ENCODE results near the gene PIGT. TPM values are rescaled to one million over a fixed set of nuclear protein-coding genes. Genes with fewer than 3 reads are reported as not detected.

The PIGT gene
- total RNA-seq, 1 experiment from 2014 or later: 108 TPM

- CTCF ChIA-PET: interaction anchor here (0.5 to 0.8 kb wide), 4 partner anchors 18 to 212 kb away, joined by 3 to 11 read pairs (median 4); no protein-coding TSS in a partner anchor
- Histone ChIP-seq H3K4me1 (ENCODE audit: control insufficient read depth, insufficient read depth, low read length) (no peaks in the 10 kb centered on the region), H3K9me3 (ENCODE audit: control insufficient read depth, insufficient read depth, low read depth, low read length) (no peaks in the 10 kb centered on the region), H3K27ac (ENCODE audit: low read length) (no peak overlapping the region), H3K27me3 (ENCODE audit: control insufficient read depth, insufficient read depth, low read length) (peaks cover 9% of the 10 kb centered on the region; the same call in 1 of the 2 replicates), H3K36me3 (ENCODE audit: control insufficient read depth, insufficient read depth, low read length) (no peaks in the 10 kb centered on the region), H3K4me3 (ENCODE audit: low read depth in 2 of 2, low read length in 2 of 2) (no peak overlapping the region)
- no TSS peak for BruUV-seq (replicated peaks)
- in situ Hi-C loops (cut with HindIII; ENCODE audit: low pct_unique_long_range_greater_than_20kb, low sequenced_read_pairs) (no loop called here), intact Hi-C loops (cut with micrococcal nuclease; ENCODE audit: unreplicated experiment) (no loop called here)
- peak; percentile 86 for TF ChIP-seq CTCF (IDR thresholded peaks at IDR 0.05)
- no peak for TF ChIP-seq TCF7L2 (IDR thresholded peaks at IDR 0.05; ENCODE audit: low read depth, low read length)
- ATAC-seq: peak; percentile 92
- peak; percentile 42 for DNase-seq (ENCODE audit: low read depth, low spot score)
- POLR2A ChIA-PET: interaction anchor here (0.5 kb wide), 1 partner anchor 66 kb away, joined by 6 read pairs; no protein-coding TSS in a partner anchor
Measured at GRCh38 chr20:45445805-45446562, 30.0 kb downstream of the PIGT start.

- TF ChIP-seq CTCF (IDR thresholded peaks at IDR 0.05): no peak
- TF ChIP-seq TCF7L2 (IDR thresholded peaks at IDR 0.05; ENCODE audit: low read depth, low read length): no peak
- no peak for TF ChIP-seq REST (IDR thresholded peaks at IDR 0.05; ENCODE audit: insufficient read depth in 1 of 2, low read depth in 2 of 2, low read length in 1 of 2)
- TF ChIP-seq POLR2AphosphoS5 (IDR thresholded peaks at IDR 0.05; ENCODE audit: low read depth, low read length): no peak
- TF ChIP-seq SIN3A (IDR thresholded peaks at IDR 0.05; ENCODE audit: borderline replicate concordance, insufficient read depth, low read depth, low read length): no peak
- Histone ChIP-seq H3K4me3 (ENCODE audit: low read depth in 2 of 2, low read length in 2 of 2) (no peak overlapping the region), H3K9me3 (ENCODE audit: control insufficient read depth, insufficient read depth, low read depth, low read length) (no peaks in the 10 kb centered on the region), H3K36me3 (ENCODE audit: control insufficient read depth, insufficient read depth, low read length) (no peaks in the 10 kb centered on the region), H3K27ac (ENCODE audit: low read length) (no peak overlapping the region), H3K27me3 (ENCODE audit: control insufficient read depth, insufficient read depth, low read length) (peaks cover 9% of the 10 kb centered on the region; the same call in 1 of the 2 replicates), H3K4me1 (ENCODE audit: control insufficient read depth, insufficient read depth, low read length) (no peaks in the 10 kb centered on the region)
- ChIA-PET CTCF (no interaction called here), POLR2A (interaction anchor here (0.7 kb wide), 1 partner anchor 13 kb away, joined by 9 read pairs; no protein-coding TSS in a partner anchor)
- in situ Hi-C loops (cut with HindIII; ENCODE audit: low pct_unique_long_range_greater_than_20kb, low sequenced_read_pairs) (no loop called here), intact Hi-C loops (cut with micrococcal nuclease; ENCODE audit: unreplicated experiment) (no loop called here)
- no peak for ATAC-seq
- BruUV-seq (replicated peaks): no TSS peak
- DNase-seq (ENCODE audit: low read depth, low spot score): no peak
Measured at GRCh38 chr20:45448270-45448669, 32.3 kb downstream of the PIGT start.
